ENCODE data around the gene NEO1.

DNA sequence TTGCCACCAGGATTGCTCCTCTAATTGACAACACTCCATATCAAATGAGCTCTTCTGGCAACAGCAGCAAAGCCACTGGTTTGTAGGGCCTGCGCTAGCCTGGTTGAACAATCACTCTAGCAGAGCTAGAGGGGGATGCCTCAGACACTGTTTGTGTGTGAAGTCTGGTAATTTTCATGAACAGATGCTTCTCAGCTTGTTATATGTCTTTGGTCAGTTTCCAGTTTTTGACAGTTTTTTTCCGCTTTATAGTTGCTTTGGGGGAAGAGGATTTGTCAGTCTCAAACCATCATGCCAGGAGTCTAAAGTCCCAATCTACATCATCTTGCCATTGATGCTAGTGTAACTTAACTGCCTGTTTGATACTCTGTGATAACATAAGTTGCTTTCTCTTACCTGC is 180.5 kb downstream of the NEO1 start:
- TF ChIP-seq POLR2AphosphoS5 (IDR thresholded peaks at IDR 0.05; ENCODE audit: borderline replicate concordance, low read depth, low read length) (no peak), EZH2 (IDR thresholded peaks at IDR 0.05) (no peak)

All from SK-N-MC (cell line).